CD4-positive, alpha-beta T cell (primary cell): ENCODE results near the gene KRTAP19-3. TPM values are rescaled to one million over a fixed set of nuclear protein-coding genes. Genes with fewer than 3 reads are reported as not detected.
"Not testable (repeated sequence)": the region's sequence is repeated elsewhere in the genome, so short reads cannot be mapped to it uniquely, and the experiment has no call there.

ENCODE experiments used
- ATAC-seq: fragments of 200-7000 bp; cut with Tn5 transposase; one replicate; pipeline ENCODE4 v1.10.0; 2022; ENCODE audit warnings: mild to moderate bottlenecking; ENCODE audit not compliant: poor library complexity
- CTCF ChIA-PET: fragments of 350-600 bp; sonication (Branson Sonifier 250); formaldehyde crosslinking; loops from one replicate; lab custom pipeline; 2021; ENCODE audit warnings: antibody characterized with exemption, inconsistent platforms; lab: Charles Lee
- POLR2A ChIA-PET: fragments of 350-600 bp; sonication (Branson Sonifier 250); formaldehyde crosslinking; loops from one replicate; lab custom pipeline; 2021; ENCODE audit warnings: antibody characterized with exemption, inconsistent platforms; lab: Charles Lee
- DNase-seq, 14 experiments: peaks; one replicate each; pipeline ENCODE4 v3.0.0-alpha.2; 2013 to 2020; ENCODE audit warnings: mixed read lengths in 2 of 14
- H3K27ac ChIP-seq, 2 donors: one replicate each; pipeline versions ENCODE4 v1.5.1 to v1.7.0; 2013; ENCODE audit warnings: low read length in 2 of 2, low read depth in 1 of 2, mild to moderate bottlenecking in 1 of 2
- H3K27me3 ChIP-seq, 2 experiments: 1 replicate in 1 of 2; 2 replicates in 1 of 2; pipeline versions ENCODE4 v1.6.1 to v1.7.0; 2013; ENCODE audit warnings: low read length in 2 of 2, control low read depth in 1 of 2, mild to moderate bottlenecking in 1 of 2, moderate library complexity in 1 of 2; ENCODE audit not compliant: insufficient read depth in 2 of 2, control insufficient read depth in 1 of 2
- H3K36me3 ChIP-seq: one replicate; pipeline ENCODE4 v1.6.1; 2013; ENCODE audit warnings: low read length, control low read depth; ENCODE audit not compliant: insufficient read depth
- H3K4me1 ChIP-seq: one replicate; pipeline ENCODE4 v1.6.1; 2013; ENCODE audit warnings: low read length, control low read depth; ENCODE audit not compliant: insufficient read depth
- H3K4me3 ChIP-seq: one replicate; pipeline ENCODE4 v1.5.1; 2013; ENCODE audit warnings: mild to moderate bottlenecking, low read length, moderate library complexity
- H3K9me3 ChIP-seq, 2 experiments: 1 replicate in 1 of 2; 2 replicates in 1 of 2; pipeline versions ENCODE4 v1.6.1 to v1.7.0; 2013; ENCODE audit warnings: low read length in 2 of 2, mild to moderate bottlenecking in 2 of 2, control low read depth in 1 of 2, moderate library complexity in 1 of 2; ENCODE audit not compliant: control insufficient read depth in 1 of 2, insufficient read depth in 1 of 2
- H3K27ac Mint-ChIP-seq: one replicate; pipeline ENCODE4 v1.8.0; 2020; ENCODE audit warnings: mixed read lengths
- H3K27me3 Mint-ChIP-seq: one replicate; pipeline ENCODE4 v1.8.0; 2021; ENCODE audit warnings: mixed read lengths
- H3K36me3 Mint-ChIP-seq: one replicate; pipeline ENCODE4 v1.8.0; 2021; ENCODE audit warnings: low read depth, mixed read lengths
- H3K4me1 Mint-ChIP-seq: one replicate; pipeline ENCODE4 v1.8.0; 2021; ENCODE audit warnings: low read depth, mixed read lengths
- H3K4me3 Mint-ChIP-seq: one replicate; pipeline ENCODE4 v1.8.0; 2020; ENCODE audit warnings: mild to moderate bottlenecking, mixed read lengths
- H3K9me3 Mint-ChIP-seq: one replicate; pipeline ENCODE4 v1.8.0; 2020; ENCODE audit warnings: mixed read lengths
- intact Hi-C, 2 experiments: fragments of 100-400 bp; cut with DNase I in 1 of 2; cut with micrococcal nuclease in 1 of 2; formaldehyde crosslinking; loops; one replicate each; pipeline versions ENCODE4 v1.15.1 to v1.9.0; 2023 to 2025; cut with DNase I, micrococcal nuclease
- total RNA-seq, 174 experiments: library from RNA in 2 of 174; stranded (reverse) in 2 of 174; gene quantifications; one replicate each; pipeline ENCODE4 v1.2.3 and lab custom pipeline; 2021 to 2026
- TF ChIP-seq, protein P1 (sequence below): fragments of 200-600 bp; IDR thresholded peaks from one replicate; pipeline ENCODE4 v1.8.0; 2022; ENCODE audit warnings: antibody characterized with exemption, mild to moderate bottlenecking

KRTAP19-3 gene
- total RNA-seq, 2 experiments from 2014 or later = not detected

DNA sequence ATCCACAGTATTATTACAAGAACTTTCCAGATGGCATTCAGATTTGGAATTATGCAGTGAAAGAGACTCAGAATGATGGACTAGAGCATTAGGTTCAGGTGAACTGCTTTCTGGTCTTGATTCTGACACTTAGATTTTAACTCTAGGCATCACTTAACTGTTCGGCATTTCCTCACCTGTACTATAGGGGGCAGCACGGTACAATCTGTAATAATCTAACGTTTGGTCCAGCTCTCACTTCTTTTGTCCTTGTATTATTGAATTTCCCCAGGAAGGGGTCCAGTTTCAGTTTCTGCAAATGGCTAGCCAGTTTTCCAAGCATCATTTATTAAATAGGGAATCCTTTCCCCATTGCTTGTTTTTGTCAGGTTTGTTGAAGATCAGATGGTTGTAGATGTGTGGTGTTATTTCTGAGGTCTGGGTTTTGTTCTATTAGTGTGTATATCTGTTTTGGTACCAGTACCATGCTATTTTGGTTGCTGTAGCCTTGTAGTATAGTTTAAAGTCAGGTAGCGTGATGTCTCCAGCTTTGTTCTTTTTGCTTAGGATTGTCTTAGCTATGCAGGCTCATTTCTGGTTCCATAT lies 13.9 kb upstream of the KRTAP19-3 start:
- H3K9me3 ChIP-seq, H3K4me1 ChIP-seq, H3K36me3 Mint-ChIP-seq, POLR2A ChIA-PET, H3K27ac Mint-ChIP-seq, ATAC-seq, H3K4me3 ChIP-seq, H3K27me3 ChIP-seq, H3K27me3 Mint-ChIP-seq, H3K36me3 ChIP-seq, CTCF ChIA-PET, H3K4me1 Mint-ChIP-seq, H3K27ac ChIP-seq, H3K4me3 Mint-ChIP-seq, H3K9me3 Mint-ChIP-seq: not testable (repeated sequence)
- intact Hi-C loops = loop anchor here in 1 of 2 experiments (10.0 kb wide), 1 partner anchor 579 kb away; no protein-coding TSS in a partner anchor
- TF ChIP-seq, protein P1, sequence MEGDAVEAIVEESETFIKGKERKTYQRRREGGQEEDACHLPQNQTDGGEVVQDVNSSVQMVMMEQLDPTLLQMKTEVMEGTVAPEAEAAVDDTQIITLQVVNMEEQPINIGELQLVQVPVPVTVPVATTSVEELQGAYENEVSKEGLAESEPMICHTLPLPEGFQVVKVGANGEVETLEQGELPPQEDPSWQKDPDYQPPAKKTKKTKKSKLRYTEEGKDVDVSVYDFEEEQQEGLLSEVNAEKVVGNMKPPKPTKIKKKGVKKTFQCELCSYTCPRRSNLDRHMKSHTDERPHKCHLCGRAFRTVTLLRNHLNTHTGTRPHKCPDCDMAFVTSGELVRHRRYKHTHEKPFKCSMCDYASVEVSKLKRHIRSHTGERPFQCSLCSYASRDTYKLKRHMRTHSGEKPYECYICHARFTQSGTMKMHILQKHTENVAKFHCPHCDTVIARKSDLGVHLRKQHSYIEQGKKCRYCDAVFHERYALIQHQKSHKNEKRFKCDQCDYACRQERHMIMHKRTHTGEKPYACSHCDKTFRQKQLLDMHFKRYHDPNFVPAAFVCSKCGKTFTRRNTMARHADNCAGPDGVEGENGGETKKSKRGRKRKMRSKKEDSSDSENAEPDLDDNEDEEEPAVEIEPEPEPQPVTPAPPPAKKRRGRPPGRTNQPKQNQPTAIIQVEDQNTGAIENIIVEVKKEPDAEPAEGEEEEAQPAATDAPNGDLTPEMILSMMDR = peak; percentile 17
- DNase-seq = peak in 2 of 14 experiments; percentile 1 to 4

GRCh38 chr21:30502041-30502440 lies 10.2 kb upstream of the KRTAP19-3 start, which contains the start of gene KRTAP19-5:
TSS of gene KRTAP19-5 (minus strand) at chr21:30502141. CDS start at chr21:30502090, 51 bp downstream.
- CTCF ChIA-PET = no interaction called here

GRCh38 chr21:30497065-30497464 lies 5.3 kb upstream of the KRTAP19-3 start, which contains the start of gene KRTAP19-4:
TSS of gene KRTAP19-4 (minus strand) at chr21:30497165. CDS start at chr21:30497110, 55 bp downstream.
- Mint-ChIP-seq H3K4me1 (no peaks in the 10 kb centered on the region), H3K36me3 (no peaks in the 10 kb centered on the region), H3K4me3 (no peak within 1 kb of the TSS), H3K27ac (no peak within 1 kb of the TSS), H3K9me3 (no peaks in the 10 kb centered on the region), H3K27me3 (no peaks in the 10 kb centered on the region)
- Histone ChIP-seq H3K4me3 (no peak within 1 kb of the TSS), H3K36me3 (no peaks in the 10 kb centered on the region), H3K27me3 (no peaks in the 10 kb centered on the region), H3K9me3 (peaks cover 0 to 11% of the 10 kb centered on the region in 2 experiments), H3K27ac (no peak within 1 kb of the TSS), H3K4me1 (no peaks in the 10 kb centered on the region)
- TF ChIP-seq, protein P1 = no peak
- no peak for ATAC-seq
- ChIA-PET POLR2A (no interaction called here), CTCF (no interaction called here)
- intact Hi-C loops = no loop called here
- DNase-seq = no peak

More at GRCh38 chr21:30502041-30502440, 10.2 kb upstream of the KRTAP19-3 start, which contains the start of gene KRTAP19-5:
- ATAC-seq (no peak), DNase-seq (no peak)
- TF ChIP-seq, protein P1 = no peak
- POLR2A ChIA-PET = no interaction called here
- Histone ChIP-seq H3K9me3 (peaks cover 0 to 7% of the 10 kb centered on the region in 2 experiments), H3K27me3 (no peaks in the 10 kb centered on the region), H3K27ac (no peak within 1 kb of the TSS), H3K4me1 (no peaks in the 10 kb centered on the region), H3K4me3 (no peak within 1 kb of the TSS), H3K36me3 (no peaks in the 10 kb centered on the region)
- H3K9me3 Mint-ChIP-seq = no peaks in the 10 kb centered on the region
- H3K27me3 Mint-ChIP-seq = peaks cover 5% of the 10 kb centered on the region
- H3K27ac Mint-ChIP-seq = no peak within 1 kb of the TSS
- no peaks in the 10 kb centered on the region for H3K36me3 Mint-ChIP-seq
- H3K4me3 Mint-ChIP-seq = no peak within 1 kb of the TSS
- H3K4me1 Mint-ChIP-seq = no peaks in the 10 kb centered on the region
- intact Hi-C loops = loop anchor here in 1 of 2 experiments (10.0 kb wide), 1 partner anchor 583 kb away; no protein-coding TSS in a partner anchor
